AG04450 (cell line): Measurements from ENCODE around the gene KCTD15. TPM values are rescaled to one million over a fixed set of nuclear protein-coding genes. Genes with fewer than 3 reads are reported as not detected.

Source experiments
- CTCF ChIA-PET: fragments of 300-600, 350-600 bp; formaldehyde crosslinking; extraction: SDS; loops from one replicate; lab custom pipeline; 2022; ENCODE audit warnings: antibody characterized with exemption, inconsistent platforms; lab: Charles Lee
- POLR2A ChIA-PET: fragments of 350-600 bp; formaldehyde crosslinking; extraction: SDS; loops from one replicate; lab custom pipeline; 2021; ENCODE audit warnings: antibody characterized with exemption, inconsistent platforms; lab: Yijun Ruan, JAX
- DNase-seq: peaks from one replicate; pipeline ENCODE4 v3.0.0-alpha.2; 2011; ENCODE audit warnings: low read depth, low spot score
- H3K27ac ChIP-seq: one replicate; pipeline ENCODE4 v1.5.1; 2012; ENCODE audit warnings: low read depth, low read length, control low read depth
- H3K27me3 ChIP-seq: one replicate; pipeline ENCODE4 v1.6.0; 2012; ENCODE audit warnings: low read length; ENCODE audit not compliant: control insufficient read depth, insufficient read depth
- H3K4me3 ChIP-seq: 2 replicates; pipeline ENCODE4 v1.5.1; 2011; ENCODE audit warnings: mild to moderate bottlenecking, low read depth, low read length, control low read depth
- H3K9me3 ChIP-seq: 2 replicates; pipeline ENCODE4 v1.5.1; 2012; ENCODE audit warnings: low read length; ENCODE audit not compliant: control insufficient read depth, insufficient read depth
- CTCF ChIP-seq: IDR thresholded peaks from 2 replicates; pipeline ENCODE4 v1.5.1; 2011; ENCODE audit warnings: low read depth, low read length, control low read depth, inconsistent platforms
- polyA plus RNA-seq: library from polyadenylated mRNA; depleted of rRNA; stranded (reverse); fragments of >200 nt; gene quantifications from 2 replicates; pipeline ENCODE4 v1.2.3, GENCODE V29; 2011

Gene KCTD15
- polyA plus RNA-seq, 1 experiment: 15.6 TPM

GRCh38 chr19:33781415-33781935 lies 15.2 kb upstream of the KCTD15 start:
- ChIA-PET CTCF (interaction anchor here (0.7 to 5.5 kb wide), 3 partner anchors 13 to 216 kb away, joined by 4 to 132 read pairs (median 9); no protein-coding TSS in a partner anchor), POLR2A (no interaction called here)
- TF ChIP-seq CTCF: no peak
- H3K9me3 ChIP-seq: no peaks in the 10 kb centered on the region; the same call in 1 of the 2 replicates
- H3K27ac ChIP-seq: no peak overlapping the region
- no peak overlapping the region for H3K4me3 ChIP-seq
- no peak for DNase-seq
- peaks cover 7% of the 10 kb centered on the region for H3K27me3 ChIP-seq

- ChIA-PET CTCF (interaction anchor here (2.1 to 2.8 kb wide), 3 partner anchors 12 to 314 kb away, joined by 9 to 17 read pairs (median 12); no protein-coding TSS in a partner anchor), POLR2A (no interaction called here)
- Histone ChIP-seq H3K27ac (no peak overlapping the region), H3K9me3 (no peaks in the 10 kb centered on the region; the same call in 1 of the 2 replicates), H3K4me3 (no peak overlapping the region), H3K27me3 (peaks cover 7% of the 10 kb centered on the region)
- no peak for TF ChIP-seq CTCF
- no peak for DNase-seq
These were observed 14.7 kb upstream of the KCTD15 start for GRCh38 chr19:33781996-33782395.

DNA sequence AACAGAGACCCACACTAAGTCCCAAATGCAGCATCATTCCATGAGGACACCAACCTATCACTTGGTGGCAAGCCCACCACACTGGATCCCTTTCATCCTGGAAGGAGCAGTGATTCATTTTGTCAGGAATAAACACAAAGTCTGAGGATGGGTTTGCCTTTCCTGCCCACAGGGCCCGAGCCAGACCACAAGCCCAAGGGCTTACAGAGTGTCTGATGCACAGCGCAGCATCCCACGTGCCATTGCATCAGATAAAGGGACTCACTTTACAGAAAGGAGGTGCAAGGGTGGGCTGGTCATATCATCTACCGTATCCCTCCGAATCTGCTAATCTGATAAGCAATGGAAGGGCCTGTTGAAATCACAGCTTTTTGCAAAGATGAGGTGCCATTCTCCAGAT lies 12.2 kb upstream of the KCTD15 start:
- TF ChIP-seq CTCF: no peak
- ChIA-PET CTCF (interaction anchor here (1.1 to 2.8 kb wide), 3 partner anchors 10 to 213 kb away, joined by 4 to 17 read pairs (median 9); partner anchors contain the start of gene KCTD15), POLR2A (no interaction called here)
- Histone ChIP-seq H3K4me3 (no peak overlapping the region), H3K27me3 (peaks cover 2% of the 10 kb centered on the region), H3K9me3 (no peaks in the 10 kb centered on the region; the same call in 1 of the 2 replicates), H3K27ac (no peak overlapping the region)
- no peak for DNase-seq

DNA sequence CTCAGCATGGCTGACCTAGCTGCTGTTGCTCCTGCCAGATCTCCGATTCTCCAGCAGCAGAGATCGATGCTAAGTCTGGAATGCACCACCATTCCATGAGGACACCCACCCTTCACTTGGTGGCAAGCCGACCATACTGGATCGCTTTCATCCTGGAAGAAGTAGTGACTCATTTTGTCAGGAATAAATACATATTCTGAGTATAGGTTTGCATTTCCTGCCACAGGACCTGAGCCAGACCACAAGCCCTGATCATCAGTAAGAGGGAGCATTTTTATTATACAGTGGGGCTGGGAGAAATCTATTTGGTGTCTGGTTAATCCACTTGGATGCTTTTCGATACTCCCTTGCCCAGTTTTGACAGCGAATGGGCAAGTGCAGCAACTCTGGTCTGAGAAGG lies 10.9 kb upstream of the KCTD15 start:
- no peaks in the 10 kb centered on the region; the same call in 1 of the 2 replicates for H3K9me3 ChIP-seq
- no peak overlapping the region for H3K4me3 ChIP-seq
- ChIA-PET CTCF (interaction anchor here (1.2 to 3.0 kb wide), 4 partner anchors 8 to 212 kb away, joined by 3 to 19 read pairs (median 16); no protein-coding TSS in a partner anchor), POLR2A (interaction anchor here (1.3 kb wide), 1 partner anchor 9 kb away, joined by 3 read pairs; no protein-coding TSS in a partner anchor)
- peaks cover 2% of the 10 kb centered on the region for H3K27me3 ChIP-seq
- no peak for DNase-seq
- peak overlapping the region; percentile 39 for H3K27ac ChIP-seq
- TF ChIP-seq CTCF: no peak

- no peak for DNase-seq
- Histone ChIP-seq H3K27me3 (peaks cover 8% of the 10 kb centered on the region), H3K4me3 (no peak overlapping the region), H3K27ac (no peak overlapping the region), H3K9me3 (no peaks in the 10 kb centered on the region)
- TF ChIP-seq CTCF: no peak
- POLR2A ChIA-PET: no interaction called here
- CTCF ChIA-PET: interaction anchor here (0.5 to 2.9 kb wide), 5 partner anchors 8 to 356 kb away, joined by 3 to 18 read pairs (median 4); no protein-coding TSS in a partner anchor
These were observed 8.0 kb upstream of the KCTD15 start for GRCh38 chr19:33788676-33789075.
